HG02759 (cell line): Measurements from ENCODE around the gene KCNJ6.
"Not testable (repeated sequence)": the region's sequence is repeated elsewhere in the genome, so short reads cannot be mapped to it uniquely, and the experiment has no call there.

ENCODE experiments used
- ATAC-seq: cut with Tn5 transposase; IDR thresholded peaks from one replicate; pipeline ENCODE4 v1.9.1; 2021; ENCODE audit warnings: mild to moderate bottlenecking, moderate library complexity; ENCODE audit not compliant: unreplicated experiment

Gene KCNJ6

GRCh38 chr21:37686991-37687810 lies 229.1 kb downstream of the KCNJ6 start:
- no peak for ATAC-seq

DNA sequence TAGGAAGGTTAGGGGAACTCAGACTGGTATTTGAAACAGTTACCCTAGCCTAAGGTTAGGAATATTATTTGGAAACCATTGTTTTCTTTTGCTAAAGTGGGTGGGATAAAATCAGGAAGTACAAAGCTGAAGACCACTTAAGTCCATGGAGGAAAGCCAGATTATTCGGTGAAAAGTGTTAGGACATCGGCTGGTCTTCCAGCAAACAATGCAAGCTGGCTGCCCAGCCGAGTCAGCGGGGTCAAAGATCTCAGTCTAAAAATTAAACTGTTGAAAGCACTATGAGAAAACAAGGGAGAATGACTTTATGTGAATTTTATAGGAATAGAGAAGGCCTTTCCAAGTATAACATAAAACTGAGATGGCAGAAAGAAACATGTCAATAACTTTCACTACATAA lies 231.7 kb downstream of the KCNJ6 start:
- ATAC-seq, result no peak

GRCh38 chr21:37684115-37684493 lies 232.2 kb downstream of the KCNJ6 start:
- ATAC-seq, result no peak

- ATAC-seq, result no peak
These were observed 232.7 kb downstream of the KCNJ6 start for GRCh38 chr21:37683396-37684114.

DNA sequence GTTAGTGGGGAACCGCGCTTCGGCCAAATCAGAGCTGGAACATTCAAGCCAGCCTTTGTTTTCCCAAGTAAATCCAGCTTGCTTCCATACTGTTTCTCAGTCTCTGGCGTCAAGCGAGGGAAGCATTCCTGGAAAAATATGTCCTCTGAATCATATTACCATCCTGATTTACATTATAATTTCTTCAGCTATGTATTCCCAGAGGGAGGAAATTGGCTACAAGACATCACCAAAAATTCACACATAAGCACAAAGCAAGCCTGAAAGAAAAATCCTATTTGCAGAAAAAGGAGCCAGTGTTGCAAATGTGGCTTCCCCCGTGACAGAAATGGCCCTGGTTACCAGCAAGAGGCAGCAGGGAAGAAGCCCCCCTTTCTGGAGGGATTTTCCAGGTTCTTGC lies 233.3 kb downstream of the KCNJ6 start:
- no peak for ATAC-seq

GRCh38 chr21:37677006-37677405 lies 239.3 kb downstream of the KCNJ6 start:
- ATAC-seq, result no peak

DNA sequence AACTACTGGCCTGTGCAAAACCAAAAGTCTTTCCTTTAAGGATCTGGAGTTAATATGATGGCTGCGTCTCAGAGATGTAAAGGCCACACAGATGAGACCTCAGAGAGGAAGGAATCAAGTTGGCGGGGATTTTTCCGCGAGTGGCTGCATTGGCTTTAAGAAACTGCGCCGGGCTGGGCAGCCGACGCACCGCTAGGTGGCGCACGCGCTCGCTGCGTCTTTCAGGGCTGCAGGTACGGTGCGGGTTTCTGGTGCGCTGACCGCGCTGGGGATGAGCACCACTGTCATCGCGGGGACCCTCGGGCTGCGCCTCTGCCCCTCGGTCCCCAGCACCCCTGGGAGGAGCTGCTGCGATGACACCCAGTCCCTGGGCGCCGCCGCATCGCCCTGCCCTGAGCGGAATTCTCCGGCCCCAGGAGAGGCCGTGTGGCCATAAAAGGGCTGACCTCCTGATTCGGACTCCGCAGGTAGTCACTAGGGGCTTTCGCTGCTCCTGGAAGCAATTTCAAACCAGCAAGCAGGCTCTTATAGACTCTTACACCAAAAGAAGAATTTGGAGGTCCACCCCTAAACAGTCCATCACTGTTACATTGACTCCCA lies 241.0 kb downstream of the KCNJ6 start:
- no peak for ATAC-seq

DNA sequence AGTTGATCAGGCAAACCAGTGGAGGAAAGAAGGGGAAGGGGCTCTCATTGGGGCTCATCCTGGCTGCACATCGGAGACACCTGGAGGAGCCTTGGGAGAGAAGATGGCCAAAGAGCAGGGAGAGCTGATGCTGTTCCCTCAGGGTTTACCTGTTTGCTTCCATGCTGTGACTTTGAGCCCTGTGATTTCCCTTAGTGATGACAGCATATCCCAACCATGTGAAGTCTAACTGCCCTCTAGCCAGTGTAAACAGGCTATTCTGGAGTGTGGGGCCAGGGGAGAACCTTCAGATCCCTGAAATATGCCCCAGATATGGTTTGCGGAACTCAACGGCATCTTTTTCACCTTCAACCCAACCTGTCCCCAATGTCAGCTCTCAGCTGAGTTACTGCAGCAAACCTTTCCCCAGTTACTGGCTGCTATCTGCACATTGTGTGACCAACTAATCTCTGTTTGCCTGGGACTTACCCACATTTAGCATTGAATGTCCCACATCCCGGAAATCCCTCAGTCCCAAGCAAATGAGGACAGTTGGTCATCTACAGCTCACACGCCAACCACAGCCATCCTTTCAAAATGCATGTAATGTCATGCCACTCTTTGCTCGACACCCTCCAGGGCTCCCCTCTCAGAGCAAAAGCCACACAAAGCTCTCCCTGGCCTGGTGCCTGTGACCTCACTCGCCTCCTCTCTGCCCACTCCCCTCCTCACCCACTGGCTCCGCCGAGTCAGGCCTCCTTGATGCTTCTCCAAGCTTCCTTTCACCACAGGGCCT lies 242.3 kb downstream of the KCNJ6 start:
- no peak for ATAC-seq

- no peak for ATAC-seq
These were observed 244.9 kb downstream of the KCNJ6 start for GRCh38 chr21:37671381-37671780.

- ATAC-seq, result no peak
These were observed 245.4 kb downstream of the KCNJ6 start for GRCh38 chr21:37670883-37671282.

DNA sequence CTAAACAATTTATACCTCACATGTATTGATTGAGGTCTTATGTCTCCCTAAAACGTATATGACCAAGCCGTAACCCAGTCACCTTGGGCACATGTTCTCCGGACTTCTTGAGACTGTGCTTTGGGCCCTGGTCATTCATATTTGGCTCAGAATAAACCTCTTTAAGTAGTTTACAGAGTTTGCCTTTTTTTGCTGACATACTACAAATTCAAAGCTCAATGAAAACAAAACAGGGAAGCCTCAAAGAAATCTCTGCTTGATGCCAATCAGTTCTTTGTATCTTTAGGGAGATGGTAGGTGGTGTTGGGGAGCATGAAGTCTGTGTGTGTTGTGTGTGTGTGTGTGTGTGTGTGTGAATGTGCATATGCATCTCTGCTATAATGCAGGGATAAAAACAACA lies 247.0 kb downstream of the KCNJ6 start:
- ATAC-seq, result no peak

DNA sequence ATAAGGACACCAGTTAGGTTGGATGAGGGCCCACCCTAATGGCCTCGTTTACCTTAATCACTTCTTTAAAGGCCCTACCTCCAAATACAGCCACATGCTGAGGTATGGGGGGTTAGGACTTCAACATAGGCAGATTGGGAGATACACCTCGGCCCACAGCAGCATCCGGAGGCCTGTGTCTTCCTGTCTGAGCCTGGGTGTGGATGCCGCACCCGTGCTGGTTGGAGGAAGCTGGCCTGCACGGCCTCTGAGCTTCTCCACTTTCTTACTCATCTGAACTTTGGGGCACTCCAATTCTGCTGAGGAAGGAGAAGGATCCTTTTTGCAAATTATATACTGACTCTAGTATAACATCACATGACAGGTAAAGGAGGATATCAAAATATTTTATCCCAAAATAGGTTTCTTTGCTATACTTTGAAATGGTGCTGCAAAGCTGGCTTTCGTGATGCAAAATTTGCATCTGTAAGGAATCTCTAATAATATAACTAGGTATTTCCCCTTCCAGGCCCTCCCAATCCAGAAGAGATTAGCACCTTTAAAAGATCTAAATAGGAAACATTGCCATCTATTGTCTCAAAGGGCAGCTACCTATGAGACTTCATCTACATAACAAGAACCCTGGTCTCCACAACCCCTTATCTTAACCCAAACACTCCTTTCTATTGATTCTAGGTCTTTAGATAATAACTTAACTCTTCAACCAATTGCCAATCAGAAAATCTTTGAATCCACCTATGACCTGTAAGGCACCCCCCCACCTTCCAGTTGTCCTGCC lies 247.6 kb downstream of the KCNJ6 start:
- ATAC-seq, result no peak

GRCh38 chr21:37667380-37667779 lies 248.9 kb downstream of the KCNJ6 start:
- ATAC-seq, result no peak

DNA sequence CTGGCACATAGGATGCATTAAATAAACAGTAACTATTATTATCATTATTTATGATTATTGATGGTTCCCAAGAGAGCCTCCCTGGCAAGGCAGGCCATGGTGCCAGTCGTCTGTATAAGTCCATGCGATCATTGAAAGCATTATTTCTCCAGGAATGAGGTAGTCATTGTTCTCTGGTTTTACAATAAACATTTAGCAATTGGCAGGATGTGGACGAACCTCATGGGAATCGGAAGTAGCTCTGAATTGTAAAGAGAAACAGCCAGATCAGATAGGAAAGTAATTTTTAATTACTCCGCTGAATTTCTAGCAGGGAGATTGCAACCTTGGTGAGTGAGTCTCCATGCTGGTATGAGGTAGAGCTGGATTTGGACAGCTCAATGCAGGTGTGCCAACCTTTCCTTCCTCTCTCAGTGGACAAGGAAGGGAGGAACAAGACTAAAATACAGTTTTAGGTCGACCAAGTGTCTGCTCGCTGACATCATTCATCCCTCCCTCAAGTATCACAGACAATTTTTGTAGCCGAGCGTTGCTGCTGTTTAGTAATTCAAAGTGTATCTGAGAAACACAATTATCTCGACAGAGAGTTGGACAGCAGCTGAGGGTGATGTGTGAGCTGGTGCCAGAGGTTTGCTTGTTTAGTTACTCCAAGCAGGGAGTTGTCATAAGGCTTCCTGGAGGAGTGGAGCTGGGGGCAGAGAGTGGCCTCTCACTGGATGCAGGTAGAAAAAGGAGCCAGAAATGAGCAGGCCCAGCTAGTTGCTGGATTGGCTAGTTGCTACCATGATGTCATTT lies 250.8 kb downstream of the KCNJ6 start:
- no peak for ATAC-seq

- not testable (repeated sequence) for ATAC-seq
These were observed 254.0 kb downstream of the KCNJ6 start for GRCh38 chr21:37662227-37662626.

- ATAC-seq, result no peak
These were observed 255.5 kb downstream of the KCNJ6 start for GRCh38 chr21:37660709-37661108.

DNA sequence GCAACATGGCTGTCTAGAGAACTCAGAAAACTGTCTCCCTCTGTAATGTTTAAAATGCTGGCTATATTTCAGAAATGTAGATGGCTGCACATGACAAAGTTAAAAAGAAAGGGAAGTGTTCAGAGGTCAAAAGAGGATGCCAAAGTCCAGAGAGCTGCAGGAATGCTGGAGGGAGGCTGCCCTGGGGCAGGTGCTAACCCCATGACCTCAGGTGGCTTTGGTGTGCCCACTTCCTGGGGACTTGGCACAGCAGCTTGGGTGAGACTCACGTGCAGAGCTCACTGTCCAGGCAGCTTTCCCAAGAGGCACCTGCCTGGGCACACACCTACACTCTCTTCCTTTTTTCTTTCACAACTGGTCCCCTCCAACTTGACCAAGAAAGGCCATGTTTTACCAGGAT lies 256.4 kb downstream of the KCNJ6 start:
- no peak for ATAC-seq

DNA sequence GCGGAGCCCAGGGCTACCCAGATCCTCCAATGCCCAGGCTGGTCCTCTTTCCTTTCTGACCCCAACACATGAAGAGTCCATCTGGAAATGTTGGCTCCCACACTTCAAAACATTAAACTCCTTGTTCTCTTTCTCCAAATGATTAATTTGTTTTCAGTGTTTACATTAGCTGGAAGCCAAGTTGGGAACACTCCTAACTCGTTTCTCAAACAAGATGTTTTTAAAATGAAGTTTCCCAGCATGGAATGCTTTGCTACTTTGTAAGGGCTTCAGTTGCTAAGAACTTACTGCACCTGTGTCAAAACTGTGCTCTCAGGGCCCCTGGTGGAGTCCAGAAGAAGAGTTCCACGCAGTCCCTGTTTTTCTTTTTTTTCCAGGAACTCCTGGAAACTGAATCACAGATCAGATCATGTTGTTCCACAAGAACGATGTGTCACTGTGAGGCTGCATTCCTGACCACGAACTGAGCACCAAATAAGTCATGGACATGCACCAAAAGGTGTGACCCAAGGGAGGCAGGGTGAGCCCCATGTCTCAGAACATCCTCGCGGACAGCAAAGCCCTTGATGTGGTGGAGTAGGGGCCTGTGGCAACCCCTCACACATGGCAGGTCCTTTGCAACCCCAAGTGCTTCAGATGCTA lies 257.3 kb downstream of the KCNJ6 start:
- no peak for ATAC-seq

DNA sequence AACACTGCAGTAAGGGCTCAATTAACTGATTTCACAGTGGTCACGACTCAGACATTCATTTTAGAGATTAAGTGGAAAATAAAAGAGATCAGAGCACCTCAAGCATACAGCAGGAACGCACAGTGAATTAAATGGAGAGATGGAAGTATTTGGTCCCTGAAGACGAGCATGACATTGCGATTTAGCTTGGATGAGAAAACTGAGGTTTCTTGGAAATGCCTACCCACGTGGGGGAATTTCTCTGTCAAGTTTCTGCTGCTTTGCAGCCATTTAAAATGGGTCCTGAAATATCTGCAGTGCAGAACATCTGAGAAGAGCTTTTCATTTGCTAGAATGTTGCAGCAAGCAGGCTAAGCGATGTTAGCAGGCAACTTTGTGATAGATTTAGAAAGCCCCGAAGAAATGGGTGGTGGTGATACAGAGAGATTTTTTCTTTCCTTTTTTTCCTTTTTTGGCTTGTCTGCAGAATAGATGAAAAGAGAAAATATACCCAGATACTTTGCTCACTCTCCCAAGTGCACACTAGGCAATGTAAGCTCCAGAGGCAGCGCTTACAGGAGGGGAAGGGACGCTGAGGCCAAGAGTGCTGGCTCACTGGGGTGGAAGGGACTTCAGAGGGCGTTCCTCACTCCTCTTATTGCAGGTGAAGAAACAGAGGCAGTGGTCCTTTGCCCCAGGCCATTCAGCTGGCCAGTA lies 258.0 kb downstream of the KCNJ6 start:
- no peak for ATAC-seq
